Measurements from ENCODE around the gene PPP1R14D.

GRCh38 chr15:40775740-40776536 is 52.6 kb downstream of the PPP1R14D start:
- no peak for TF ChIP-seq EZH2 (IDR thresholded peaks at IDR 0.05)
- TF ChIP-seq POLR2AphosphoS5 (IDR thresholded peaks at IDR 0.05; ENCODE audit: borderline replicate concordance, low read depth, low read length): no peak
- TF ChIP-seq FOXP2 (optimal IDR thresholded peaks at IDR 0.05; ENCODE audit: control extremely low read depth, extremely low read length, insufficient read depth): no peak

All from SK-N-MC (cell line).